Amniotic stem cell (primary cell): ENCODE data around the gene FAM120A.

Source experiments
- DNase-seq: peaks from one replicate; lab custom pipeline; 2025; lab: John Stamatoyannopoulos, UW

FAM120A gene

GRCh38 chr9:93470391-93470790, 18.9 kb downstream of the FAM120A start:
- no peak for DNase-seq

DNA sequence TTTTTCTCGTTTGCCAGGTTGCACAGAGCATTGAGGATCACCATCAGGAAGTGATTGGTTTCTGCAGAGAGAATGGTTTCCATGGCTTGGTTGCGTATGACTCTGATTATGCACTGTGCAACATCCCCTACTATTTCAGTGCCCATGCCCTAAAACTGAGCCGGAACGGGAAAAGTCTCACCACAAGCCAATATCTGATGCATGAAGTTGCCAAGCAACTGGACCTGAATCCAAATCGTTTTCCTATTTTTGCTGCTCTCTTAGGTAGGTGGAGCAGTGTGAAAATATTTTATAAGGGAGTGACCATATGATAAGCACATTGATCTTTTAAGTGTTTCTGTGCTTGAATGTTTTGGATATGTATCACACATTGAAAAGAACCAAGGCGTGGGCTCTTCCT, 19.6 kb downstream of the FAM120A start:
- DNase-seq, result no peak

- no peak for DNase-seq
Measured at GRCh38 chr9:93473411-93473810, 21.9 kb downstream of the FAM120A start.

DNA sequence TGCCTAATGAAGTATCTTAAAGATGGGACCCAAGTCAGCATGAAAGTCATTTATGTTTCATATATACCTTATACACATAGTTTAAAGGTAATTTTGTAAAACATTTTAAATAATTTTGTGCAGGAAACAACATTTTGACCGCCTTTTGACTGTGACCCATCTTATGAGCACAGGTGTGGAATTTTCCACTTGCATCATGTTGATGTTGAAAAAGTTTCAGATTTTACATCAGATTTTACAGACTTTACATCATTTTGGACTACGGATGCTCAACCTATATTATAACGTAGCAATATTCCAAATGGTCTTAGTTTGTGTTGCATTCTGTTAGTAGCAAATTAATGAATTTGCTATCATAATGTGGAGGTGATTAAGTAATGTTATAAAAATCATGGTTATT, 23.6 kb downstream of the FAM120A start:
- DNase-seq, result no peak

DNA sequence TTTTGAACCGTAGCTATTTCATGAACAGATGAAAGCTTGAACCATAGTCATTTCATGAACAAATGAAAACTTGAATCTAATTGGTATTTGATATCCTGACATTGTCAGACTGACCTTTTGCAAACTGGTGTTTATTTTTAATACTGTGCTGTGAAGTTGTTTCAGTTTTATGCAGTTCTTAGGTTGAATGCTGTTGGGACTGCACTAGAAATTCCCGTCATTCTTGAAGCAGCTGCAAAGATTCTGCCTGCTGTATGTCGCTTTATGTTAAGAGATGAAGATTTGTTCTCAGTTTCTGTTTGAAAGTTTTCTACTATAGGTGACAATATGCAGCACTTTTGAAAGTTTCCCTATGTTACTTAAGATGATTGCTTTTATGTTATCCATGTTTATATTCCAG, 24.4 kb downstream of the FAM120A start:
- DNase-seq, result no peak

GRCh38 chr9:93476924-93477323, 25.4 kb downstream of the FAM120A start:
- DNase-seq, result no peak

DNA sequence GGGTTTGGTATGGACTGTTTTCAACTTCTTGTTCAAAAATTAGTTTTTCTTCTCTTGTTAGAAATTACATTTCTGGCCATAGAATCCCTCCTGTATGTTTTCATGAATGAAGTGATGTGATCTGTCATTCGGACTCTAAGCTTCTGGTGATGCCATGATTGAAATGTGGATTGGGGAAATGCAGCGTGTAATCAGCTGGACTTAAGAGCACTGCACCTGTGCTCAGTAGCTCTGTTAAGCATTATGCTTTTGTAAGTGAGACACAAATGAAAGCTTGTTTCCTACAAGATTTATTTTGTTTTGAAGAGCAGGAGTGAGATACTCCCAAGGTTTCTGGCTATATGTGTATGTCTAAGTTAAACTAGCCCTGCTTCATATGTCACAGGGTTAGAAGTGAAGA, 25.9 kb downstream of the FAM120A start:
- DNase-seq, result no peak

DNA sequence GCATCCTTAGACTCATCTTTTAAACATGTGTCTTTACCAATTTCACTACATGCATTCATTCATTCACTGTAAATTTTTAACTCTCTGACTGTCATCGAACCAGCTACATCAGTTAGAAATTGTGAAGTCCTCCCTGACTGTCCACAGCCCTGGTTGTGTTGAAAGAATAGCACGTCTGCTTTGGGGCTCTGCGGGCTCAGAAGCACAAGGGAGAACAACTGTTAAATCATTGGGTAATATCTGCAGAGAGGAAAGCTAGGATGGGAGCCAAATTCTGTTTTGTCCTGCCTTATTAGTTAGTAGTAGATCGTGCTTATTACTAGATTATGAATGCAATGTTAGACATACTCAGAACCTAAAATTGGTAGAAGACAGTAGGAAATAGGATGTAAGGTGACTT, 28.2 kb downstream of the FAM120A start:
- DNase-seq, result no peak

- DNase-seq, result no peak
Measured at GRCh38 chr9:93480262-93480661, 28.8 kb downstream of the FAM120A start.

DNA sequence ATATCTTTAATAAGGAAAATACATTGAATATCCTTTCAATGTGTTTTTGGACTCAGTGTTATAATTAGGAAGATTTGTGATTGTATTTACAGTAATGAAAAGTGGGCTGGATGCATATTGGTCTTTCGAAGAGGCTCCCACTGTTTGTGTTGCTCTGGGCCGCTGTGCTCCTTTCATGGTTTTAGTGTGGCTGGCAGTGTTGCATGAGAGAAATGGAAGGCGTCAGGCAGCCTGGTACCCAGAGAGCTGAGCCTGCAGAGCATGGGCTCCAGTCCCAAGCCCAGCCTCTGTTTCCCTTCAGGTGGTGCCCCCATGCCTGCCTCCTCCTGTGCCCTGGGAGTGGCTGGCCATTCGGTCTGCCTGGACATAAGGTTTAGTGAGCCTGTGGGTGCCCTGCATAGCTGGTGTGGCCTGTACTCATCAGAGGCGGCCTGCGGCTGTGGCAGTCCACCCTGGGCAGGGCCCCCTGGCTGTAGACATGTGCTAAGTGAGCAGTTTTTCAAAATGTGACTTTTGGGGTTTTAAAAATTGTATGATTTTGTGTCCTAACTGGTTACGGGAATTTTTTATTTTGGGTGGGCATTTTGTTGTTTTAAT, 29.3 kb downstream of the FAM120A start:
- DNase-seq, result no peak

GRCh38 chr9:93483497-93483896, 32.0 kb downstream of the FAM120A start:
- no peak for DNase-seq

GRCh38 chr9:93486268-93486667, 34.8 kb downstream of the FAM120A start:
- DNase-seq, result no peak

DNA sequence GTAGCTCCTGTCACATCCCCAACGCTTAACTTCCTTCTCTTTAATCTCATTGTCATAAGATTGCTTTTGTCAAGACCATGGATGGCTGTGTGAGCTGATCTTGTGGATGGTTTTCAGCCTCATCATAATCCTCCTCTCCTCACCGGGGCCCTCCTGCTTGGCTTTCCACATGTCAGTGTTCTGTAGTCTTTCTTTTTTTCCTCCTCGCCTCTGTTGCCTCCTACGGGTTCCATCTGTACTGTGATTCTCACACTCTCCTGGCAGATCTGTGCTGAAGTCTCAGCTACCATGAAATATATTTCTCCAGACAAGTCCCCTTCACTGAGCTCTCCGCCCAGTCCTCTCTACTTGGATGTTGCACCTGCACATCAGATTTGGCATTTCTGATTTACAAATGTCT, 36.8 kb downstream of the FAM120A start:
- no peak for DNase-seq

DNA sequence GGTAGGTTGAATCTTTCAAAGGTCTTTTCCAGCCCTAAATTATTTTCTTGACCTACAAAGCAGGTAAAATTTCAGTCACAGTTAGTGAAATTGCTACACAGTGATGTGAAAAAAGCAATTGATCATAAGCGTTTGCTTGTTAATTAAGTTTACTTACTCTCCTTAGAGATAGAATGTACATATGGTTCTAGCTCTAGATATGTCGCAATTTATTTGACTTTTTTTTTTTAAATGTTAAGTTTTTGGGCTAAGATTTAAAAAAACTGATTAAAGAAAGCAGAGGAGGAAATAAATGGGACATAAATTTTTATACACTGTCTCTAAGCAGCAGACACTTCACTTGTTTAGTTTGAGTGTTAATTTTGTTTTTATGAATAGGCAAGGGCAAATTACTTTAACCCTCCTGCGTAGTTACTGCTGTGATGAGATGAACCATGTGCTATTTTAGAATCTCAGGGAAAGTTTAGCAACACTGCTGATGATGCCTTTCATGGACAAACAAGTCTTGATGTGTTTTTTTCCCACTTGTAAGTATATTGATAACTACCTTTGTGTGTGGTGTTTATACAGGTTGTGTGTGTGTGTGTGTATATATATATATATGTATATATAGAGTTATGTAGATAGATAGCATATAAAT, 40.2 kb downstream of the FAM120A start:
- no peak for DNase-seq

- no peak for DNase-seq
Measured at GRCh38 chr9:93492327-93492726, 40.8 kb downstream of the FAM120A start.

GRCh38 chr9:93493949-93494348, 42.5 kb downstream of the FAM120A start:
- no peak for DNase-seq

- no peak for DNase-seq
Measured at GRCh38 chr9:93496285-93496684, 44.8 kb downstream of the FAM120A start.

DNA sequence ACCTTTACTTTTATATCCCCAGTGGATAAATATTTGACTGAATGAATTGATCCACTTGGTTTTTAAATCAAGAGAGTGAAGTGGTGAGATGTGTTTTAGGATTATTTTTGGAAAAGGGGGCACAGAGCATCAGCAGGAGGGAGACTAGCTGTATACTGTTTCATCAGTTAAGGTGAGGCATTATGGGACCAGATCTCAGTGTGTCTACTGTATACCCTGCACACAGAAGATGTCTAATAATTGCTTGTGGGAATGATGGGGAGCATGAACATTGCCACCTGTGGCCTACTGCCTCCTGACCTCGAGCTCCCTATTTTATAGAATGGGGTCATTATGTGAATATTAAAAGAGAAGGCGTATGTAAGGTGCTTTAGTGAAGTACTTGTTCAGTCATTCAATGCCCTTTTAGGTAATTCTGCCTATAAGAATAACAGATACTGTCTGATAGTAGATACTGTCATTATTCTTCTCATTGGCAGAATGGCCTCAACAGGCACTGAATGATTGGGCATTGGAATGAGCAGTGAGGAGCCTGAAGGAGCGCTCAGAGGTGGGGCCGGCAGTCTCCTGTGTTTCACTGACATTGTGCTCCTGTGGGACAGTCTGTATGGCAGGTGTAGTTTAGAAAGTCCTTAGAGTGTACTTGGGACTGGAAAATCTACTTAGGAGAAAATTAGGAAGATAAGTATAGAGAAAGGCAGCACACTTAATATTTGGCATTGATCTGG, 49.2 kb downstream of the FAM120A start:
- no peak for DNase-seq

- DNase-seq, result no peak
Measured at GRCh38 chr9:93501406-93501805, 49.9 kb downstream of the FAM120A start.

GRCh38 chr9:93503381-93503780, 51.9 kb downstream of the FAM120A start:
- DNase-seq, result no peak

- no peak for DNase-seq
Measured at GRCh38 chr9:93505541-93506132, 54.2 kb downstream of the FAM120A start.

DNA sequence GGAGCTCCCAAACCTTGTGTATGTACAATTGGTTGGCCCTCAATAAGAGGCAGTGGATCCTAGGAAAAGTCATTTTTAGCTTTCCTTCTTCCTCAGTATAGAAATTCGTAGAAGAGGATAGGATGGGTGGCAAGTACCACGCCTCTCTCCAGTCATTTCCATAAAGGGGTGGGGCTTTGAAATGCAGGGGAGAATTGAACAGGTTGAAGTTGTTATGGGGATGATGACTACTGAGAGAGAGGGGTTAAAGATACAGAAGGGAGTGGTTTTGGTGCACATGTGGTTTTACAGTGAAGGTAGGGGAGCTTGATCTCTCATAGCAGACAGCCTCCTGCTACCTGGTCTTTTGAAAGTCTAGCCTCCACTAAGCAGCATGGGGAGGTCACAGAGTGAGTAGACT, 56.3 kb downstream of the FAM120A start:
- DNase-seq, result no peak

DNA sequence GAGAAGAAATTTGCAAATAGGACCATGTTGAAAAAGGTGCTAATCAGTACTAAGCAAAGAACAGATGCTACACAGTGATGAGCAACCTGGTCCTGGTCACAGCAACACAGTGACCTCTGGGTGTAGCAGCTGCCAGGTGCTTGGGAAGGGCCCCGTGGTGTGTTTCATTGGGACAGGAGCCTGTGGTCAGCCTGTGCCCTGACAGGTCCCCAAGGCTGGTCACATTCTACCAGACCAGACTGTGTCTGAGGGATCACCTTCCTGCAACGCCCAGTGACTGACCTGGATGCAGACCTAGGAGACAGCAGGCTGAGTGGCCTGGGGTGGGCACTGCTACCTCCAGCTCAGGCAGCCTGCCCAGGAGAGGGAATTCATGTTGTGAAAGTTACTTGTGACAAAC, 56.7 kb downstream of the FAM120A start:
- no peak for DNase-seq
